ENCODE measurements around the gene POLRMT. TPM values are rescaled to one million over a fixed set of nuclear protein-coding genes. Genes with fewer than 3 reads are reported as not detected.
A peak's percentile ranks its signal among the peaks of the same experiment; 100 is the strongest.

The POLRMT gene
- 100 to 1,000 TPM in 1 of 4 donors, 10 to 100 TPM in 3; 33.8 to 119 (median 70.5) TPM for total RNA-seq

DNA sequence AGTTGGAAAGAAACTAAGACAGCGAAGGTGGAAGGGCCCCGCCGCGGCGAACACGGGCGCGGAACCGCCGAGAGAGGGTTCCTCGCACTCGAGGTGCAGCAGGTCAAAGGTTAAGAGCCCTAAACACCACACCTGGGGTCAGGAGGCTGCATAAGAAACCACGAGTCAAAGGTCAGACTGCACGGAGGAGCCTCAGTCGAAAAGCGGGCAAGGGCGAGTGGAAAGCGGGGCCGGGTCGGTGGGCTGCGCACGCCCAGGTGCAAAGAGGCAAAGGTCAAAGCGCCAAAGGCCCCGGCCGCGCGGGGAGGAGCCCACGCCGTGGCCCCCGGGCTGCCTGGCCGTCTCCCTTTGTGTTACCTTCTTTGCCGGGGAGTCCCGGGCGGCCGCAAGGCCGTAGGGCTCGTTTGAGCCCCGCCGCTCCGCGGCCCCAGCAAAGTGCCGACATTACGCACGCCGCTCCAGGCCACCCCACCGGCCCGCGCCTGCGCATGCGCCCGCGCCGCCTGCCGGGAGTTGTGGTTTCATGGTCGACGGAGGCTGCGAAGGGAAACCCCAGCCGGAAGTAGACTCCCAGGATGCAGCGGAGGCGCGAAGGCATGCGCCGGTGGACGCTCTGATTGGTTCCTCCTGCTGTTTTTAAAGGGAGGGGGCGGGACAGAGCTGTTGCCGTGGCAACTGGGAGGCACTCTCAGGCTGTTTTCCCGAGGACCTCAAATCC lies at the start of gene POLRMT:
TSS of gene POLRMT (minus strand) at position 470 of the 718 bp plus-strand sequence. CDS start at position 445, 25 bp downstream.
- H3K27me3 ChIP-seq = no peaks in the 10 kb centered on the region
- peak; percentile 97 to 99 (median 98) for DNase-seq
- H3K9me3 ChIP-seq = no peaks in the 10 kb centered on the region
- peak within 1 kb of the TSS; percentile 54 to 99 (median 72) for H3K4me3 ChIP-seq
- TF ChIP-seq, protein P1, sequence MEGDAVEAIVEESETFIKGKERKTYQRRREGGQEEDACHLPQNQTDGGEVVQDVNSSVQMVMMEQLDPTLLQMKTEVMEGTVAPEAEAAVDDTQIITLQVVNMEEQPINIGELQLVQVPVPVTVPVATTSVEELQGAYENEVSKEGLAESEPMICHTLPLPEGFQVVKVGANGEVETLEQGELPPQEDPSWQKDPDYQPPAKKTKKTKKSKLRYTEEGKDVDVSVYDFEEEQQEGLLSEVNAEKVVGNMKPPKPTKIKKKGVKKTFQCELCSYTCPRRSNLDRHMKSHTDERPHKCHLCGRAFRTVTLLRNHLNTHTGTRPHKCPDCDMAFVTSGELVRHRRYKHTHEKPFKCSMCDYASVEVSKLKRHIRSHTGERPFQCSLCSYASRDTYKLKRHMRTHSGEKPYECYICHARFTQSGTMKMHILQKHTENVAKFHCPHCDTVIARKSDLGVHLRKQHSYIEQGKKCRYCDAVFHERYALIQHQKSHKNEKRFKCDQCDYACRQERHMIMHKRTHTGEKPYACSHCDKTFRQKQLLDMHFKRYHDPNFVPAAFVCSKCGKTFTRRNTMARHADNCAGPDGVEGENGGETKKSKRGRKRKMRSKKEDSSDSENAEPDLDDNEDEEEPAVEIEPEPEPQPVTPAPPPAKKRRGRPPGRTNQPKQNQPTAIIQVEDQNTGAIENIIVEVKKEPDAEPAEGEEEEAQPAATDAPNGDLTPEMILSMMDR (IDR thresholded peaks at IDR 0.05) = peak in 4 of 6 experiments; percentile 9 to 46 (median 30)
- peak; percentile 35 to 50 for TF ChIP-seq POLR2A (IDR thresholded peaks at IDR 0.05)
- H3K27ac ChIP-seq = peak within 1 kb of the TSS; percentile 63 to 86 (median 84)
- peaks cover 0 to 31% (median 0%) of the 10 kb centered on the region in 3 donors for H3K36me3 ChIP-seq
- peaks cover 0 to 26% (median 12%) of the 10 kb centered on the region in 4 donors for H3K4me1 ChIP-seq

DNA sequence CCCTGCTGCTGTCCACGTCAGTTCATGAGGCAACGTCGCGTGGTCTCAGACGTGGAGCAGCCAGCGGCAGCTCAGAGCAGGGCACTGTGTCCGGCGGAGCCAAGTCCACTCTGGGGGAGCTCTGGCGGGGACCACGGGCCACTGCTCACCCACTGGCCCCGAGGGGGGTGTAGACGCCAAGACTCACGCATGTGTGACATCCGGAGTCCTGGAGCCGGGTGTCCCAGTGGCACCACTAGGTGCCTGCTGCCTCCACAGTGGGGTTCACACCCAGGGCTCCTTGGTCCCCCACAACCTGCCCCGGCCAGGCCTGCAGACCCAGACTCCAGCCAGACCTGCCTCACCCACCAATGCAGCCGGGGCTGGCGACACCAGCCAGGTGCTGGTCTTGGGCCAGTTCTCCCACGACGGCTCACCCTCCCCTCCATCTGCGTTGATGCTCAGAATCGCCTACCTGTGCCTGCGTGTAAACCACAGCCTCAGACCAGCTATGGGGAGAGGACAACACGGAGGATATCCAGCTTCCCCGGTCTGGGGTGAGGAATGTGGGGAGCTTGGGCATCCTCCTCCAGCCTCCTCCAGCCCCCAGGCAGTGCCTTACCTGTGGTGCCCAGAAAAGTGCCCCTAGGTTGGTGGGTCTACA lies 49.5 kb upstream of the POLRMT start:
- H3K9me3 ChIP-seq = no peaks in the 10 kb centered on the region

DNA sequence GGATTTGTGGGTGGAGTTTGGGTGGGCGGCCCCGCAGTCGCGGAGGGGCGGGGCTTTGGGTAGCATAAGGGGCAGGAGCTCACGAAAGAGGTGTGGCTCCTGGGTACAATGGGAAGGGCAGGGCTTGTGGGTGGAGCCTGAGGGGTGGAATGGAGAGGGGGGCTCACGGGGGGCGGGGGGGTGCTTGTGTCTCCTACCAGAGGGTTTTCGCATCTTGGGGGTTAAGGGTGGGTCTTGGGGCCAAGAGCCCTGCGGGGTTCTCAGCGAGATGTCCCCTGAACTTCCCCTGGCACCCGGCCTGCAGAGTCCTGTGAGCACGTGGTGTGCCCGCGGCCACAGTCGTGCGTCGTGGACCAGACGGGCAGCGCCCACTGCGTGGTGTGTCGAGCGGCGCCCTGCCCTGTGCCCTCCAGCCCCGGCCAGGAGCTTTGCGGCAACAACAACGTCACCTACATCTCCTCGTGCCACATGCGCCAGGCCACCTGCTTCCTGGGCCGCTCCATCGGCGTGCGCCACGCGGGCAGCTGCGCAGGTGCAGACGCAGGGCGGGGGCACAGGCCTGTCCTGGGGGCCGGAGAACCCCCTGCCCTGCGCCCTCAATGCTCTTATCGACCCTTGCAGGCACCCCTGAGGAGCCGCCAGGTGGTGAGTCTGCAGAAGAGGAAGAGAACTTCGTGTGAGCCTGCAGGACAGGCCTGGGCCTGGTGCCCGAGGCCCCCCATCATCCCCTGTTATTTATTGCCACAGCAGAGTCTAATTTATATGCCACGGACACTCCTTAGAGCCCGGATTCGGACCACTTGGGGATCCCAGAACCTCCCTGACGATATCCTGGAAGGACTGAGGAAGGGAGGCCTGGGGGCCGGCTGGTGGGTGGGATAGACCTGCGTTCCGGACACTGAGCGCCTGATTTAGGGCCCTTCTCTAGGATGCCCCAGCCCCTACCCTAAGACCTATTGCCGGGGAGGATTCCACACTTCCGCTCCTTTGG lies 48.0 kb upstream of the POLRMT start:
- DNase-seq = peak in 2 of 3 donors; percentile 86 to 94
- H3K4me3 ChIP-seq = peak overlapping the region; percentile 72 to 95 (median 85)

More for the DNA sequence above, 49.5 kb upstream of the POLRMT start:
- no peak overlapping the region for H3K27ac ChIP-seq
- TF ChIP-seq, protein P1 (IDR thresholded peaks at IDR 0.05) = no peak
- no peak for TF ChIP-seq POLR2A (IDR thresholded peaks at IDR 0.05)
- no peak overlapping the region for H3K4me3 ChIP-seq
- no peak for DNase-seq
- no peaks in the 10 kb centered on the region for H3K27me3 ChIP-seq
- H3K36me3 ChIP-seq = no peaks in the 10 kb centered on the region
- peaks cover 0 to 19% (median 10%) of the 10 kb centered on the region in 4 donors for H3K4me1 ChIP-seq

DNA sequence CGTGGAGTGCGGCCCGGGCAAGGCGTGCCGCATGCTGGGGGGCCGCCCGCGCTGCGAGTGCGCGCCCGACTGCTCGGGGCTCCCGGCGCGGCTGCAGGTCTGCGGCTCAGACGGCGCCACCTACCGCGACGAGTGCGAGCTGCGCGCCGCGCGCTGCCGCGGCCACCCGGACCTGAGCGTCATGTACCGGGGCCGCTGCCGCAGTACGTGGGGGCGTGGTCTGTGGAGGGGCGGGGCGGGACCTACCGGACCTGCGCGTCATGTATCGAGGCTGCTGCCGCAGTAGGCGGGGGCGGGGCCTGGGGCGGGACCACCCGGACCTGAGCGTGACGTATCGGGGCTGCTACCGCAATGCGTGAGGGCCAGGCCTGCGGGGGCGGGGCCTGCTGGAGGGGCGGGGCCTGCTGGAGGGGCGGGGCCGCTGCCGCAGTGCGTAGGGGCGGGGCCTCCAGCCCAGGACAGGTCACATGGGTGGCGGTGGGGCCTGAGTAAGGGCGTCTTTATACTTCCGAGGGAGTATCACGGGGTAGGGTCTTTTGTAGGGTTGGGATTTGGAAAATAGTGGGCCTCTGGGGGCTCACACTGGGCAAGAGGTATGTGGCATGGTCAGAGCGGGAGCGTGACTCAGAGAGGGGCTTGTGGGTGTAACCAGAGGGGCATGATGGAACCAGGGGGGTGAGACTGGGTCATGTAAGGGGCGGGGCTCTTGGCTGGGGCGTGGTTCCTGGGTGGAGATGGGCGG lies 47.1 kb upstream of the POLRMT start:
- peaks cover 0 to 3% of the 10 kb centered on the region in 2 donors for H3K27me3 ChIP-seq
- H3K27ac ChIP-seq = peak overlapping the region; percentile 76 to 96 (median 91)
- no peaks in the 10 kb centered on the region for H3K9me3 ChIP-seq
- TF ChIP-seq, protein P1 (IDR thresholded peaks at IDR 0.05) = peak; percentile 35 to 76 (median 59)
- TF ChIP-seq POLR2A (IDR thresholded peaks at IDR 0.05) = peak; percentile 48 to 82
- DNase-seq = peak; percentile 99 to 100 (median 100)
- H3K36me3 ChIP-seq = no peaks in the 10 kb centered on the region
- peak overlapping the region; percentile 72 to 95 (median 85) for H3K4me3 ChIP-seq
- peaks cover 3 to 39% (median 13%) of the 10 kb centered on the region in 4 donors for H3K4me1 ChIP-seq

More for the DNA sequence above, 48.0 kb upstream of the POLRMT start:
- TF ChIP-seq POLR2A (IDR thresholded peaks at IDR 0.05) = no peak
- TF ChIP-seq, protein P1 (IDR thresholded peaks at IDR 0.05) = no peak
- peaks cover 0 to 31% (median 11%) of the 10 kb centered on the region in 4 donors for H3K4me1 ChIP-seq
- H3K9me3 ChIP-seq = no peaks in the 10 kb centered on the region
- no peaks in the 10 kb centered on the region for H3K36me3 ChIP-seq
- peak overlapping the region; percentile 76 to 96 (median 91) for H3K27ac ChIP-seq
- peaks cover 0 to 3% of the 10 kb centered on the region in 2 donors for H3K27me3 ChIP-seq

Measured in Peyer's patch (tissue), 4 donors.